ENCODE data around the gene CYSTM1.

The CYSTM1 gene

GRCh38 chr5:140286424-140286823 is 111.4 kb downstream of the CYSTM1 start:
- no peak for DNase-seq (ENCODE audit: low read depth)
- no peak for TF ChIP-seq CTCF (IDR thresholded peaks at IDR 0.05; ENCODE audit: control insufficient read depth, insufficient read depth, low read depth, low read length, missing control alignments)
- H3K4me3 ChIP-seq (ENCODE audit: control insufficient read depth, low read depth, low read length): no peak overlapping the region

GRCh38 chr5:140287801-140288521 is 113.0 kb downstream of the CYSTM1 start:
- no peak for DNase-seq (ENCODE audit: low read depth)
- no peak overlapping the region for H3K4me3 ChIP-seq (ENCODE audit: control insufficient read depth, low read depth, low read length)
- TF ChIP-seq CTCF (IDR thresholded peaks at IDR 0.05; ENCODE audit: control insufficient read depth, insufficient read depth, low read depth, low read length, missing control alignments): no peak

GRCh38 chr5:140292212-140293036 is 117.4 kb downstream of the CYSTM1 start:
- no peak for TF ChIP-seq CTCF (IDR thresholded peaks at IDR 0.05; ENCODE audit: control insufficient read depth, insufficient read depth, low read depth, low read length, missing control alignments)
- no peak for DNase-seq (ENCODE audit: low read depth)
- no peak overlapping the region for H3K4me3 ChIP-seq (ENCODE audit: control insufficient read depth, low read depth, low read length)
